GM18951 (cell line): ENCODE results near the gene ARMC7.
"Not testable (repeated sequence)": the region's sequence is repeated elsewhere in the genome, so short reads cannot be mapped to it uniquely, and the experiment has no call there.

Source experiments
- POLR2A ChIP-seq: IDR thresholded peaks from 4 replicates; pipeline ENCODE4 v1.6.1; 2011; ENCODE audit warnings: mild to moderate bottlenecking; ENCODE audit not compliant: insufficient read length, insufficient read depth; ENCODE audit errors: extremely low read depth
- in situ Hi-C: fragments of 300-500 bp; cut with MboI; formaldehyde crosslinking; loops from one replicate; pipeline ENCODE4 v1.12.0; 2022; ENCODE audit warnings: low sequenced_read_pairs, mixed read lengths, inconsistent platforms; ENCODE audit not compliant: unreplicated experiment

Gene ARMC7

DNA sequence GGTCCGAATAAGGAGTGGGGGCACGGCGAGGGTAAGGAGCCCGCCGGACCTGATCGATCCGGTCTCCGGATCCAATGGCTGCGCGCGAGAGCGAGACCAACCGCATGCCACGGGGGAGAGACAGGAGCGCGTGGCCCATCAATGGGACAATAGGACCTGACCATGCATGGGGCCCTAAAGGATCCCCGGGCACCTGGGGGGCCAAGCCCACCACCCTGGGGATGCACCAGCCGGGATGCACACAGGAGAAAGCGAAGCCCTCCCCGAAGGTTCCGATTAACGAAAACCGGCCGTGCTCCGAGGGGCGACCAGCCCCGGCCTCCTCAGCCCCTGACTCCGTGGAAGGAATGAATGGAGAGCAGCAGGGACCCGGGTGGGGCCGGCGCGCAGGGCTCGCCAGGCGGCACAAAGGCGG, 44.0 kb downstream of the ARMC7 start:
- TF ChIP-seq POLR2A, result no peak
- in situ Hi-C loops, result no loop called here

DNA sequence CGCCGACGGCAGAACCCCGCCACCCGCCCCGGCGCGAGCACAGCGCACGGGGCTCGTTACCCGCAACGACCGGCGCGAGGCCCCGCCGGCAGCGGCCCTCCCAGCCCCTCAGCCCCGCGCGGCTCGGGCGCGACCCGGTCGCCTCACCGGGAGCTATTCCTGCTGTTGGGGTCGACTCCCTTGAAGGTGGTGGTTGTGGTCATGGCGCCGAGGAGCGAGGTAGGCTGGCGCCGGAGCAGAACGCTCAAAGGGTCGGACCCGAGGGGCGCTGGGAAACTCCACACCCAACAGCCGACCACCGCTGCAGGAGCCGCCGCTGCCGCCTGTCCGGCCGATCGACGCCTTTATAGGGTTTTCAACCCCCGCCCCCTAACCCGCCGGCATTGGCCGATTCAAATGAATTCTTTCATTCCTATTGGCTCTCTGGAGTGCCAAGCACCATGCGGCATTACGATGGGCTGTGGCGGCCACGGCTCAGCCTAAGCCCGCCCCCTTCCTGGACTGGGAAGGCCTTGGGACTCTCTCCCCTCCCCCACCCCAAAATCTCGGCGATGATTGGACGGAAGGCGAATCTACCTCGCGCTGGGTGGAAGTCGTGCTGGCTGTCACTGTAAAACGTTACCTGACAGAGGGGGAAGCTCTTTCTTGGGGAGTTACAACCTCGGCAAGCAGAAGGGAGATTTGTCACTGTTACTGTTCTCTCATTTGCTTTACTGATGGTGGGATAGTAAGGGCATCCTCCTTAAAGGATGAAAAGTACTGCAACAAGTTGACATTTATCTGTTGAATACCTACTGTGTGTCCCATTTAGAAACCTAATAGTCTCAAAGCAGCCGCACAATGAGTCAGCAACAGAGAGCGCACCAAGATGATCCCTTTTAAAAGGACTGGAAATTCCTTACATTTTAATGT, 44.7 kb downstream of the ARMC7 start, which contains the start of gene JPT1:
Gene JPT1 (minus strand): TSS at position 318 of the 912 bp plus-strand sequence. CDS start 115 bp downstream, at position 203.
- in situ Hi-C loops, result no loop called here
- TF ChIP-seq POLR2A, result peak; percentile 100

DNA sequence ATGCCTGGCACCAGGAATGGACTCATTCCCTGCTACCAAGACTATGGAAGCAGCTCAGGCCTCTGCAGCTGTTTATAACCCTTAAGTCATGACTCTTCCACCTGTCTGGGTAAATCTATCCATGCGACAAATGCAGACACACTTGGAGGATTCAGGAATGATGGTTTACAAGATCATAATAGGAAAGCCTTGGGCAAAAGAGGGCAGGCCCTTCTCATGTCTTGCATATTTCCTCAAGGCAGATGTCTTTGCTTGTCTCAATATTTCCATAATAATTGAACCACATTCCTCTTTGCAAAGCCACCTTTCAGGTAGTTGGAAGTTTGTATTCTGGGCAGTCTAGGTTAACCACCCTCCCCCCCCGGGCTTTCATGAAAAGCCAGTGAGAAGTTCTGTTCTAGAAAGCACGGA, 45.4 kb downstream of the ARMC7 start:
- TF ChIP-seq POLR2A, result no peak
- in situ Hi-C loops, result no loop called here

DNA sequence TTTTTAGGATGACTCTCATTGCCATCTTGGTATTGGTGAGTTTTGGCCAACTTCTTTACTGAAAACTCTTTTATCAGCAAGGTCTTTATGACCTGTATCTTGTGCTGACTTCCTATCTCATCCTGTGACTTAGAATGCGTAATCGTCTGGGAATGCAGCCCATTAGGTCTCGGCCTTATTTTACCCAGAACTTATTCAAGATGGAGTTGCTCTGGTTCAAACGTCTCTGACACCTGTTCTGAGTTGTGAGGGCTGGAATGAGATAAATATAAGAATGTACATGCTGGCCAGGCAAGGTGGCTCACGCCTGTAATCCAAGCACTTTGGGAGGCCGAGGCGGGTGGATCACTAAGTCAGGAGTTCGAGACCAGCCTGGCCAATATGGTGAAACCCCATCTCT, 48.7 kb downstream of the ARMC7 start:
- in situ Hi-C loops, result not testable (repeated sequence)

DNA sequence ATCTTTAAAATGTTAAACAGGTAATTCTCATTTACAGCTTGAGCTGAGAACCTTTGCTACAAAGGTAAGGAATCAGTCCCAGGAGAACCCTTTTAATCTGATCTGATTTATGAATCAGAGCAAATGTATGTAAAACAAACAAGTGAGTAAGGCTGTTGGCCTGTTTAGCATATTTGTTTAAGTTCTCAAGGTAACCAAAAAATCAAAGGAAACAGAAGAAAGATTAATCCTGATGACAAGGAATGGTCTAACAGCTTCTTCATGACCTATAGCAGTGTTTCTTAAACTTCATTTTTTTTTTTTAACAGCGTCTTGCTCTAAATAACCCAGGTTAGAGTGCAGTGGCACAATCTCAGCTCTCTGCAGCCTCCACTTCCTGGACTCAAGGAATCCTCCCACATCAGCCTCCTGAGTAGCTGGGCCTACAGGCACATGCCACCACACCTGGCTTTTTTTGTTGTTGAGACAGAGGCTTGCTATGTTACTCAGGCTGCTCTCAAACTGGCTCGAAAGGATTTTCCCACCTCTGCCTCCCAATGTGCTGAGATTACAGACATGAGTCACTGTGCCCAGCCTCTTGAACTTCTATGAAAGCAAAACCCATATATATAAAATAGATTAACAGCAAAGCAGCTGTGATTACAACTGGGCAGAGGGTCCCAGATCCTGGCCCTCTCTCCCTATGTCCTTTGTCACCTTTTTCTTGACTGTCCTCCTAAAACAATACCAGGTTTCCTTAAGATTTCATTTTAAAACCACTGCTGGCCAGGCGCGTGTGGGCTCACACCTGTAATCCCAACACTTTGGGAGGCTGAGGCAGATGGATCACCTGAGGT, 49.6 kb downstream of the ARMC7 start:
- no peak for TF ChIP-seq POLR2A
- in situ Hi-C loops, result no loop called here

DNA sequence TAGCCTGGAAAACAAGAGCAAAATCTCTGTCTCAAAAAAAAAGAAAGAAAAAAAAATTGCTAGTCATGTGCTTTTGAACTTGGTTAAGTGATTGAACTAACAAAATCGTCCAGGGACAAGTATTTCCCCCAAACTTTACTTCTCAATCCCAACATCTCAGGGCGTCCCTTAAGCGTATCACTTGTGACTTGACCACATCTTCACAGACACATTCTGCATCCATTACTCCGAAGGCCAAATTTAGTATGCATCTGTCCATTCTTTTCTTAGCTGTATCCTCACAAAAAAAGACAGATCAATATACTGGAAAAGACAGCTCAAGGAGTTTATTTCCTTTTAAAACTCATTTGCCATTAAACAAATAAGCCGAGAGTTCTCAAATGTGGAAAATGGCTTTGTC, 50.4 kb downstream of the ARMC7 start:
- TF ChIP-seq POLR2A, result no peak
- in situ Hi-C loops, result no loop called here

DNA sequence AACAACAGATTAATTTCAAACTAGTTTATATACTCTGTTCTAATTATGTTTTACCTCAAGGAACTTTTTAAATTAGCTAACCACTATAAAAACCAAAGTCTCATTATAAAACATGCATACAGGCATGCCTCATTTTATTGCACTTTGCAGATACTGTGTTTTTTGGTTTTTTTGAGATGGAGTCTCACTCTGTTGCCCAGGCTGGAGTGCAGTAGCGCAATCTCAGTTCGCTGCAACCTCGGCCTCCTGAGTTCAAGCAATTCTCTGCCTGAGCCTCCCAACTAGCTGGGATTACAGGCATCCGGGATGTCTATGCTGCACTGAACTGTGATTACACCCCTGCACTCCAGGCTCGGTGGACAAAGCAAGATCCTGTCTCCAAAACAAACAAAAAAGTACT, 53.3 kb downstream of the ARMC7 start:
- TF ChIP-seq POLR2A, result no peak
- in situ Hi-C loops, result no loop called here

DNA sequence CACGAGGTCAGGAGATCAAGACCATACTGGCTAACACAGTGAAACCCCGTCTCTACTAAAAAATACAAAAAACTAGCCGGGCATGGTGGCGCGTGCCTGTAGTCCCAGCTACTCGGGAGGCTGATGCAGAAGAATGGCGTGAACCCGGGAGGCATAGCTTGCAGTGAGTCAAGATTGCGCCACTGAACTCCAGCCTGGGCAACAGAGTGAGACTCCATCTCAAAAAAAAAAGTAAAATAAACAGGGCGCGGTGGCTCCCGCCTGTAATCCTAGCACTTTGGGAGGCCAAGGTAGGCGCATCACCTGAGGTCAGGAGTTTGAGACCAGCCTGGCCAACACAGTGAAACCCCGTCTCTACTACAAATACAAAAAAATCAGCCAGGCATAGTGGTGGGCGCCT, 54.8 kb downstream of the ARMC7 start:
- in situ Hi-C loops, result not testable (repeated sequence)

DNA sequence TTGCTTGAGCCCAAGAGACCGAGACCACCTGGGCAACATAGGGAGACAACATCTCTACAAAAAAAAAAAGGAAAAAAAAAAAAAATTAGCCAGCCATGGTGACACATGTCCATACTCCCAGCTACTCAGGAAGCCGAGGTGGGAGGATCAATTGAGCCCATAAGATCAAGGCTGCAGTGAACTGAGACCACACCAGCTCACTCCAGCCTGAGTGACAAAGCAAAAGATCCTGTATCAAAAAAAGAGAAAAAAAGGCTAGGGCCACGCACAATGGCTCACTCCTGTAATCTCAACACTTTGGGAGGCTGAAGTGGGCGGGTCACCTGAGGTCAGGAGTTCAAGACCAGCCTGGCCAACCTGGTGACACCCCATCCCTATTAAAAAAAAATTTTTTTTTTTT, 59.2 kb downstream of the ARMC7 start:
- in situ Hi-C loops, result no loop called here
- TF ChIP-seq POLR2A, result no peak

DNA sequence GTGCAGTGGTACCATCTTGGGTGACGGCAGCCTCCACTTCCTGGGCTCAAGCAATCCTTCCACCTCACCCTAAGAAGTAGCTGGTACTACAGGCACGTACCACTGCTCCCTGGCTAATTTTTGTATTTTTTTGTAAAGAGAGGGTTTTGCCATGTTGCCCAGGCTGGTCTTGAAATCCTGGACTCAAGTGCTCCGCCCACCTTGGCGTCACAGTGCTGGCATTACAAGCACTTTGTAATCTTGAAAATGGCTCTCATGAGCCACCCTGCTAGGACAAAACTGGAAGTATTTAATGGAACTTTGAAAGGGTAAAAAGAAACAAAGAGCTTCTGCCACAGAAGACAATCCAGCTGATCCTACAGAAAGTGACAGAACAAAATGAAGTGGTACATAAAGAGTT, 63.8 kb downstream of the ARMC7 start:
- TF ChIP-seq POLR2A, result no peak
- in situ Hi-C loops, result no loop called here

DNA sequence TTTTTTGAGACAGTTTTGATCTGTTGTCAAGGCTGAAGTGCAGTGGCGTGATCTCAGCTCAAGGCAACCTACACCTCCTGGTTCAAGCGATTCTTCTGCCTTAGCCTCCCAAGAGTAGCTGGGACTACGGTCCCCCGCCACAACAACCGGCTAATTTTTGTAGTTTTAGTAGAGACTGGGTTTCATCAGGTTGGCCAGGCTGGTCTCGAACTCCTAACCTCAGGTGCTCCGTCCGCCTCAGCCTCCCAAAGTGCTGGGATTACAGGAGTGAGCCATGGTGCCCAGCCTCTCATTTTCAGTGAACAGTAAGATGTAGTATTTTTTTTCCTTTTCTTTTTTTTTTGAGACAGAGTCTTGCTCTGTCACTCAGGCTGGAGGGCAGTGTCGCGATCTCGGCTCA, 65.2 kb downstream of the ARMC7 start:
- TF ChIP-seq POLR2A, result no peak
- in situ Hi-C loops, result no loop called here

DNA sequence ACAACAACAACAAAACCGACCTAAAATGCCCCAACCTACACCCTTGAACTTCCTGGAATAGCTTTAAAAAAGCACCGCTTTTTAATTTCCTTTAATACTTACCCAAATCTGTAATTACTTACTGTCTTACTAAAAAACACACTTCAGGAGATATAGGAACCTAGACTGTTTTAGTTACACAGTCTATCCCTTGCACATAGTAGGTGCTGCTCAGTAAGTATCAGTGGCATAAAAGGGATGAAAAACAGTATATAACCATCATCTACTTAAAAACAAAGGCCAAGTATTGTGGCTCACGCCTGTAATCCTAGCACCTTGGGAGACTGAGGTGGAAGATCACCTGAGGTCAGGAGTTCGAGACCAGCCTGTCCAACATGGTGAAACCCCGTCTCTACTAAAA, 66.9 kb downstream of the ARMC7 start:
- in situ Hi-C loops, result no loop called here
- TF ChIP-seq POLR2A, result no peak

DNA sequence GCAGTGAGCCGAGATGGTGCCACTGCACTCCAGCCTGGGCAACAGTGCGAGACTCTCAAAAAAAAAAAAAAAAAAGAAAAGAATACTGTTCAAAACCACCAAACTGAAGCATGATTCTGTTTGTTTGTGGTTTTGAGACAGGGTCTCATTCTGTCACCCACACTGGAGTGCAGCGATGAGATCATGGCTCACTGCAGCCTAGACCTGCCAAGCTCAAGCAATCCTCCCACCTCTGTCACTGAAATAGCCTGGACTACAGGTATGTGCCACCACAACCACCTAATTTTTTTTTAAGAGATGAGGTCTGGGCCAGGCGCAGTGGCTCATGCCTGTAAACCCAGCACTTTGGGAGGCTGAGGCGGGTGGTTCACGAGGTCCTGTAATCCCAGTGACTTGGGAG, 68.7 kb downstream of the ARMC7 start:
- in situ Hi-C loops, result no loop called here
- no peak for TF ChIP-seq POLR2A
